ENCODE data around the gene ARID5B.

DNA sequence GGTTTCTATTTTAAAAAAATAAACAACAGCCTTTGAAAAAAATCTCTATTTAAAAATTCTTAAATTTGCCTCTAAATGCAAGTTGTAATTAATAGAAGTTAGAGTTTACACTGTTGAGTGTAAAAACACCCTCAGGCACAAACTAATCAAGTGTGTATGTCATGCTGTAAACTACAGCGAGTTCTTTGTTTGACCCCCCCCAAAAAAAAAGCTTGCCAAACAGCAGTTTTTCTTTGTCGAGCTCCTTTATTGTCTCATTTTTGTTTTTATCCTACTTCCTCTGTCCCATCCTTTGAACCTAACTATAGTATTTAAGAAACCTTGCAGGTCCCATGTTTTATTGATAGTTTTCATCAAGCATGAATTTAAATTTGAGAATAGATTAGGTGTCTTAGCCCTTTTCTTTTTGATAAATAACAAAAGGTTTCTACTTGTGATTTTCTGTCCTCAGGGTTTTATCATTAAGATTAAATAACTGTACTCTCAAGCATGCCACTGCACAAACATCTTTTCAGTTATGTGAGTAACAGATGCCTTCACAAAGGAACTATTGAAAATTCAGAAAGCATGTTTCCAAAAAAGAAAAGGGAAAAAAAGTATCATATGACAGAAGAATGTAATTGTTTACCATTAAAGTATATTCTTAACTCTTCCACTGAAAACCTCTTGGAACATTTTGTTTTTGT is 176.0 kb downstream of the ARID5B start:
- TF ChIP-seq, protein P1, sequence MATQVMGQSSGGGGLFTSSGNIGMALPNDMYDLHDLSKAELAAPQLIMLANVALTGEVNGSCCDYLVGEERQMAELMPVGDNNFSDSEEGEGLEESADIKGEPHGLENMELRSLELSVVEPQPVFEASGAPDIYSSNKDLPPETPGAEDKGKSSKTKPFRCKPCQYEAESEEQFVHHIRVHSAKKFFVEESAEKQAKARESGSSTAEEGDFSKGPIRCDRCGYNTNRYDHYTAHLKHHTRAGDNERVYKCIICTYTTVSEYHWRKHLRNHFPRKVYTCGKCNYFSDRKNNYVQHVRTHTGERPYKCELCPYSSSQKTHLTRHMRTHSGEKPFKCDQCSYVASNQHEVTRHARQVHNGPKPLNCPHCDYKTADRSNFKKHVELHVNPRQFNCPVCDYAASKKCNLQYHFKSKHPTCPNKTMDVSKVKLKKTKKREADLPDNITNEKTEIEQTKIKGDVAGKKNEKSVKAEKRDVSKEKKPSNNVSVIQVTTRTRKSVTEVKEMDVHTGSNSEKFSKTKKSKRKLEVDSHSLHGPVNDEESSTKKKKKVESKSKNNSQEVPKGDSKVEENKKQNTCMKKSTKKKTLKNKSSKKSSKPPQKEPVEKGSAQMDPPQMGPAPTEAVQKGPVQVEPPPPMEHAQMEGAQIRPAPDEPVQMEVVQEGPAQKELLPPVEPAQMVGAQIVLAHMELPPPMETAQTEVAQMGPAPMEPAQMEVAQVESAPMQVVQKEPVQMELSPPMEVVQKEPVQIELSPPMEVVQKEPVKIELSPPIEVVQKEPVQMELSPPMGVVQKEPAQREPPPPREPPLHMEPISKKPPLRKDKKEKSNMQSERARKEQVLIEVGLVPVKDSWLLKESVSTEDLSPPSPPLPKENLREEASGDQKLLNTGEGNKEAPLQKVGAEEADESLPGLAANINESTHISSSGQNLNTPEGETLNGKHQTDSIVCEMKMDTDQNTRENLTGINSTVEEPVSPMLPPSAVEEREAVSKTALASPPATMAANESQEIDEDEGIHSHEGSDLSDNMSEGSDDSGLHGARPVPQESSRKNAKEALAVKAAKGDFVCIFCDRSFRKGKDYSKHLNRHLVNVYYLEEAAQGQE (IDR thresholded peaks at IDR 0.05; ENCODE audit: insufficient read depth in 1 of 2, low read depth in 2 of 2, low read length in 2 of 2), result no peak
- TF ChIP-seq SIN3A (IDR thresholded peaks at IDR 0.05; ENCODE audit: borderline replicate concordance, insufficient read depth, low read length) (no peak), TAF1 (IDR thresholded peaks at IDR 0.05; ENCODE audit: borderline replicate concordance, insufficient read depth, low read length) (no peak), POLR2AphosphoS5 (IDR thresholded peaks at IDR 0.05; ENCODE audit: low read depth, low read length) (no peak), FOXP2 (optimal IDR thresholded peaks at IDR 0.05; ENCODE audit: borderline replicate concordance, extremely low read depth, extremely low read length, insufficient read depth) (no peak)

Measured in PFSK-1 (cell line).